ENCODE results near the gene NPC1.
"Not testable (repeated sequence)": the region's sequence is repeated elsewhere in the genome, so short reads cannot be mapped to it uniquely, and the experiment has no call there.

The NPC1 gene

DNA sequence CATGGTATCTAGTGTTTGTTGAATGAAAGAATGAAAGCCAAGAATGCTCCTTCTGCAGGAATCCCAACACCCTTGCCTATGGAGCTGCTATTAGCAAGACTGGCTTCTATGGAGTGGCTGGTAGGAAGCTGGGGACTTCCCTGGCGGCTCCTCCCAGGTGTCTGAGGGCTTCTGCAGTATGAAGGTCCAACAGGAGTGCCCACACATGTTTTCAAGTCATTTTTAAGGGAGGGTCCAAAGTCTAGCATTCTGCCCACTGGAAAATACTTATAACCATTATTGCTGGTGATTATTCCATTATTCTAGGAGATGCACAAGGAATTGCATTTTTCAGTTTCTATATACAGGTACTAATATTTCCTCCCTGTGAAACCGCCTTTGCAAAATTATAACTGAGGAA is 21.9 kb upstream of the NPC1 start:
- DNase-seq = no peak

GRCh38 chr18:23605941-23606340 is 19.6 kb upstream of the NPC1 start:
- no peak for DNase-seq

DNA sequence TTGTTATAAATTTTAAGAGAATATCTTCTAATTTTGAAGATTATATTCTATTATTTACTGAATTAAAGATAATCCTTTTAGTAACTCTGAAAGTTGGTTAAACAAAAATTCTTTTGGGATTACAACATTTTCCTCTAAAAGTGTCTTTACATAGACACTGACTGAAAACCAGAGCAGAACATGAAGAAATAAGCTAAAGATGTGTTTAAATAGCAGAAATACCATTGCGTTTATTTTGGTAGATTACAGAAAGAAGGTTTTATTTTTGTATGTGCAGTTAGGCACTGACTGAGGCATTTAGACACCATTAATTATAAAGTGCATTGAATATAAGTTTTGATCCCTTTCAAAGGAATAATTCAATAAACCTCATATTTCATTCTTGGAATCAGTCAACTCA is 13.5 kb upstream of the NPC1 start:
- no peak for DNase-seq

- peak; percentile 87 to 94 (median 91) for DNase-seq
Observed at GRCh38 chr18:23596183-23596582, 9.9 kb upstream of the NPC1 start.

GRCh38 chr18:23595591-23595990 is 9.3 kb upstream of the NPC1 start:
- DNase-seq = no peak

GRCh38 chr18:23593720-23594119 is 7.4 kb upstream of the NPC1 start:
- DNase-seq = peak; percentile 77 to 95 (median 86)

GRCh38 chr18:23592911-23593310 is 6.6 kb upstream of the NPC1 start:
- DNase-seq = peak in 3 of 4 experiments; percentile 49 to 57 (median 54)

- DNase-seq = no peak
Observed at GRCh38 chr18:23591011-23591410, 4.7 kb upstream of the NPC1 start.

DNA sequence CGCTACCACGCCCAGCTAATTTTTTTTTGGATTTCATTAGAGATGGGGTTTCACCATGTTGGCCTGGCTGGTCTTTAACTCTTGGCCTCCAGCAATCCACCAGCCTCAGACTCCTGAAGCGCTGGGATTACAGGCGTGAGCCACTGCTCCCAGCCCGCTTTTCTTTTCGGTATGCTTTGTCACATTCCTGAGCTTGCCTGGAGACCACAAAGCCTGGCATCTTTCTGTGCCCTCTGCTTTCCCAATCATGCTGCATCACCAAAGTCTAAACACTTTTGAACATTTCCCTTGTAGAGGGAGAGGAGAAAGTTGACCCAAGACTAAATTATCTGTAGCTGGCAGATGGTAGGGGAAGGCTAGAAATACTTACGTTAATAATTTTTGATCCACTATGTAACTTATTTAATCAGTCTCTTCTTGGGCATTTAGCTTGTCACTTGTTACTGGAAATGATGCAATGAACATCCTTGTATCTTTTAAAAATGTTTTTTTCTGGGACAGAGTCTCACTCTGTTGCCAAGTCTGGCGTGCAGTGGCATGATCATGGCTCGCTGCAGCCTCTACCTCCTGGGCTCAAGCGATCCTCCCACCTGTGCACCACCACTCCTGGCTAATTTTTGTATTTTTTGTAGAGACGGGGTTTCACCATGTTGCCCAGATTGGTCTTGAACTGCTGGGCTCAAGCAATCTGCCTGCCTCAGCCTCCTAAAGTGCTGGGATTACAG is 2.7 kb upstream of the NPC1 start:
- no peak for DNase-seq

DNA sequence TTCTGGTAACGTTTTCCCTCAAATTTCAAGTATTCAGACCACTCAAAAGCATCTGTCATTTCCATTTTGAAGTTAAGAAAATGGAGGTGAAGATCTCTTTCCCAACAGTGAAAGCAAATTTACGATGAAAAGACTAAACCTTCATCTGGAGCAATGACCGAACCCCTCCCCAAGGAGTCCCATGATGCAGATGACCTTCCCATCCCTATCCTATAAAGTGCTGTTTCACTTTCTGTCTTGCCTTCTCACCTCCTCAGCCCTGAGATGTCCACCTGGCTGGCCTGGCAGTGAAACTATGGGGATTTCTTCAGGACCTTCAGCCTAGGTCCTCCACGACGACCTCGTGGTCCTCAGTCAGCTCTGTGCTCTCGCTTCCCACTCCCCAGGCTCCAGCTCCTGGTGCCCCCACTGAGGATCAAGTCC is 925 bp upstream of the NPC1 start:
- DNase-seq = peak in 2 of 4 experiments; percentile 4 to 14

DNA sequence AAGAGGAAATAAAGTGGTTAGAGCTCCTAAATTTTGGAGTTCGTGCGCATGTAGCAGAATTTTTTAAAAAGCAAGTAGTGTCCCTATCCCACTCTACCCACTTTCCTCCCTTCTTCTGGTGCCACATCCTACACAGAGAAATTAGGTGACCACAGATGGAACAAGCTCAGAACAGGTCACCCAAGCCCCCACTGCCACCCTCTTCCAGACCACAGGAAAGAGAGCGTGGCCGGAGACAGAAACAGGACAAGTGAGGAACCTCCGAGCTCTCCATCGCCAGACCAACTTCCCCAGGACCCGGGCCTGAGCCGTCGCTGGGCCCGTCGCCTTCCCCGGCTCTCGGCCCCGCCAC is 433 bp downstream of the NPC1 start:
- no peak for DNase-seq

DNA sequence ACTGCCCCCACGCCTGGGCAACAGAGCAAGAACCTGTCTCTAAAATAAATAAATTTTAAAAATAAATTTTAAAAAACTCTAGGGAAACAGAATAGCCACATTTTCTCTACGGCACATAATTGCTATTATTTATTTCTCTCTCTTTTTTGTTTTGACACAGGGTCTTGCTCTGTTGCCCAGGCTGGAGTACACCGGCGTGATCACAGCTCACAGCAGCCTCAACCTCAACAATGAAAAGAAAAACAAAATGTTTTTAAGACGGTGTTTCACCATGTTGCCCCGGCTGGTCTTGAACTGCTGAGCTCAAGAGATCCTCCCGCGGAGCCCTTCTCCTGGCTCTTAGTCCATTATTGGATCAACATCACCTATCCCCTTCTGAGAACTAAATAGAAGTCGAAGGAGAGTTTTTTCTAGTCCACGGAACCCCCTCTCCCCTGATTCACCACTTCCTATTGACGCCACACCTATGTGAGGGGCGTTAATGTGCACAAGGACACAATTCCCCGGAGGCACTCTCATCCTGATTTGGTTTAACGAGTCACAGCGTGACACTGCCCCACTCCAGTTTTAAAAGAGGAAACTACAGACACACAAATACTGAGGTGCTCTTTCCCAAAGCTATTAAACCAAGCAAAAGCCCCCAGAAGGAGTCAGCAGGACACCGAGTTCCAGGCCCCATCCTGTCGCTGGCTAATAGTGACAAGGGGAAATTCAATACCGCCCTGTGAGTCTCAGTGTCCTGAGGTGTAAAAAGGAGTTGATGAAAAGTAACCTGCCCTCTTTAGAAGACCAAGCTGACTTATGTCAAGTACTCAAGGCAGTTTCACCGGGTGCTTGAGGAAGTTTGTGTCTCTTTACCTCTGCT is 1.1 kb downstream of the NPC1 start:
- DNase-seq = peak; percentile 54 to 77 (median 64)

GRCh38 chr18:23584019-23584983 is 2.0 kb downstream of the NPC1 start:
- peak; percentile 36 to 69 (median 64) for DNase-seq

GRCh38 chr18:23583071-23583865 is 3.0 kb downstream of the NPC1 start:
- no peak for DNase-seq

- no peak for DNase-seq
Observed at GRCh38 chr18:23580677-23581367, 5.5 kb downstream of the NPC1 start.

DNA sequence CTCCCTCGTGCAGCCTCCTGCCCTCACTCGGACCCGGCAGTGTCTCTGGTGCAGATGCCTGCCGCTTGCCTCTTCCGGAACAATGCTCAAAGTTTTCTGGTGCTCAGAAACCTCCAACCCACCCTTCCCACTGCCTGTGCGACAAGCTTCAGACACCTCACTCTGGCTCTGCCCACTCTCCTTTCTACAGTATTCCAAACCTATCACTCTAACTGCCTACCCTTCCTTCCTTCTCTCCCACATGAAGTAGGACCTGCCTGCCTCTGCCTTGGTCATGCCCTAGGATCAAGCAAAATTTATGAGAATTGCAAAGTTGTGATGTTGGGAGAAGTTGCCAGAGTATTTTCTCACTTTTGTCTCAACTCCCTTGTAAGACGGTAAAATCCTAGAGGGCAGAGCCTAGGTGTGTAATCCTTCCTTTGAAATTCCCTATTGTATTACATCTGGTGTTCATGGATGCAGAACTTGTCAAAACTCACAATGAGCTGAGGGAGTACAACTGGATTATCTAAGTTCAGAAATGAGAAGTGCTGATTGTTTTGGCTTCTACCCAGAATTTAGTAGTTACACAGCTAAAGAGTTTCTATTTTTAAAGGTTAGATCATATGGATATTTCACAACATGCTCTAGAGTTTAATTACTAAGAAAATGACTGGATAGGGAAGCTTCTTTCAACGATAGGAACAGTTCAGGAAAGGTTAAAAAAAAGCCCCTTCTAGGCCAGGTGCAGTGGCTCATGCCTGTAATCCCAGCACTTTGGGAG is 7.2 kb downstream of the NPC1 start:
- DNase-seq = peak; percentile 29 to 93 (median 71)

- DNase-seq = no peak
Observed at GRCh38 chr18:23578067-23578701, 8.1 kb downstream of the NPC1 start.

GRCh38 chr18:23577521-23577920 is 8.8 kb downstream of the NPC1 start:
- DNase-seq = not testable (repeated sequence)

- no peak for DNase-seq
Observed at GRCh38 chr18:23575309-23575651, 11.0 kb downstream of the NPC1 start.

Data from suppressor macrophage (primary cell).